ENCODE data around the gene CCDC43. TPM values are rescaled to one million over a fixed set of nuclear protein-coding genes. Genes with fewer than 3 reads are reported as not detected.

The CCDC43 gene
- total and polyA plus RNA-seq, 2 of the 8 experiments (the other 6 are each of a cell fraction or from before 2014, with no cell fraction given), result 4.9 to 38.1 TPM

- 59 to 100% methylated on average over 2 to 4 of the region's 4 CpGs for WGBS, 2 experiments (ENCODE audit: extremely low coverage in 1 of 2, insufficient coverage in 1 of 2, insufficient read length in 1 of 2, insufficient replicate concordance in 2 of 2, low coverage in 1 of 2, low lambda C conversion rate in 2 of 2, missing lambda C conversion rate in 1 of 2)
- no peak for TF ChIP-seq JUND (IDR thresholded peaks at IDR 0.05; ENCODE audit: low read length)
- 0 out of 2 replicates have a peak, but pooled peaks have one; percentile 11 for TF ChIP-seq MAFK (IDR thresholded peaks at IDR 0.05; ENCODE audit: low read depth, low read length)
- TF ChIP-seq RAD21 (IDR thresholded peaks at IDR 0.05 in 1 of 2, conservative IDR thresholded peaks at IDR 0.05 in 1 of 2; ENCODE audit: low read depth in 2 of 2, low read length in 2 of 2), result no peak
- TF ChIP-seq YY1 (IDR thresholded peaks at IDR 0.05; ENCODE audit: low read depth, low read length), result no peak
- Histone ChIP-seq H2BK12ac (ENCODE audit: low read depth, low read length) (no peak overlapping the region), H3K18ac (ENCODE audit: extremely low read depth, low read length) (no peak overlapping the region), H2BK20ac (ENCODE audit: low read length) (no peak overlapping the region), H3K56ac (replicated peaks; ENCODE audit: insufficient read length, low read depth, low read length) (no peak overlapping the region), H3K79me2 (ENCODE audit: control insufficient read depth in 1 of 2, insufficient read depth in 2 of 2, low read length in 2 of 2) (peaks cover 0 to 14% of the 10 kb centered on the region in 2 experiments; a peak in 2 of 4 replicates), H2BK15ac (ENCODE audit: low read length) (no peak overlapping the region), H3K4ac (replicated peaks; ENCODE audit: insufficient read length, low read depth, low read length) (no peak overlapping the region), H4K8ac (ENCODE audit: extremely low read depth, insufficient read depth, low read length) (no peak overlapping the region), H2BK120ac (replicated peaks; ENCODE audit: low read depth, low read length) (no peak overlapping the region), H3K23me2 (ENCODE audit: low read depth, low read length) (peaks cover 4% of the 10 kb centered on the region; the same call in 1 of the 2 replicates), H3K36me3 (ENCODE audit: control insufficient read depth in 2 of 4, insufficient read depth in 4 of 4, low read length in 3 of 4) (no peaks in the 10 kb centered on the region), H3K9ac (replicated peaks in 1 of 4; ENCODE audit: extremely low read depth in 1 of 4, low read depth in 3 of 4, low read length in 3 of 4) (peak overlapping the region in 1 of 4 experiments; percentile 29; a peak in 3 of 7 replicates), H3K4me3 (ENCODE audit: extremely low read depth in 1 of 4, insufficient read depth in 2 of 4, low read depth in 3 of 4, low read length in 4 of 4) (peak overlapping the region; percentile 78 to 99 (median 99); a peak in 7 of 8 replicates), H3K27me3 (replicated peaks in 1 of 4; ENCODE audit: control insufficient read depth in 3 of 4, extremely low read depth in 1 of 4, insufficient read depth in 3 of 4, low read length in 3 of 4) (no peaks in the 10 kb centered on the region; a peak in 1 of 7 replicates), H3K14ac (ENCODE audit: insufficient read length) (no peak overlapping the region), H2BK5ac (ENCODE audit: low read depth, low read length) (no peak overlapping the region; the same call in 1 of the 2 replicates), H3K4me1 (replicated peaks in 1 of 4; ENCODE audit: control insufficient read depth in 3 of 4, insufficient read depth in 4 of 4, low read length in 3 of 4) (peaks cover 0 to 3% (median 0%) of the 10 kb centered on the region in 4 experiments; a peak in 3 of 7 replicates), H4K91ac (replicated peaks; ENCODE audit: insufficient read length, low read length) (no peak overlapping the region), H4K20me1 (replicated peaks in 1 of 2; ENCODE audit: control insufficient read depth in 1 of 2, insufficient read depth in 2 of 2, low read length in 2 of 2) (no peaks in the 10 kb centered on the region), H3K4me2 (ENCODE audit: insufficient read depth in 1 of 2, low read depth in 2 of 2, low read length in 2 of 2) (peak overlapping the region; percentile 69 to 76), H3K27ac (ENCODE audit: low read depth, low read length) (0 out of 2 replicates have a peak overlapping the region, but pooled peaks have one; percentile 76), H2AK5ac (ENCODE audit: low read depth, low read length) (no peak overlapping the region), H2AFZ (ENCODE audit: low read length) (peak overlapping the region; percentile 80), H4K5ac (ENCODE audit: insufficient read length, low read depth, low read length) (peak overlapping the region; percentile 10), H3K23ac (ENCODE audit: insufficient read length) (no peak overlapping the region), H3K9me3 (ENCODE audit: insufficient read depth in 2 of 2, low read depth in 1 of 2, low read length in 1 of 2) (no peaks in the 10 kb centered on the region), H3K79me1 (ENCODE audit: low read depth, low read length) (no peaks in the 10 kb centered on the region)
- ChIA-PET POLR2A (ENCODE audit: partially characterized antibody) (interaction anchor here (1.0 to 1.5 kb wide), 8 partner anchors 8 to 343 kb away, joined by 3 to 13 read pairs (median 4); no protein-coding TSS in a partner anchor), CTCF (ENCODE audit: partially characterized antibody) (interaction anchor here (0.5 to 2.3 kb wide), 5 partner anchors 14 to 519 kb away, joined by 3 to 8 read pairs (median 4); no protein-coding TSS in a partner anchor)
- FAIRE-seq (no peak), DNase-seq (ENCODE audit: low read depth in 1 of 2, low spot score in 2 of 2) (no peak)
Observed at GRCh38 chr17:44707755-44708400, 18.3 kb upstream of the CCDC43 start.
